H9 (cell line): ENCODE results near the gene AP3S2. TPM values are rescaled to one million over a fixed set of nuclear protein-coding genes. Genes with fewer than 3 reads are reported as not detected.

Source experiments
- DNase-seq: peaks from one replicate; pipeline ENCODE4 v3.0.0-alpha.2; 2017
- H2AFZ ChIP-seq: one replicate; pipeline ENCODE4 v1.6.1; 2013; ENCODE audit warnings: mild to moderate bottlenecking, low read length, control low read depth, moderate library complexity
- H2AK5ac ChIP-seq: 2 replicates; pipeline ENCODE4 v1.6.1; 2013; ENCODE audit warnings: low read length, control low read depth, mixed read lengths; ENCODE audit not compliant: insufficient read length
- H2BK120ac ChIP-seq: one replicate; pipeline ENCODE4 v1.6.1; 2013; ENCODE audit warnings: low read depth, mild to moderate bottlenecking, low read length, control low read depth, inconsistent platforms; ENCODE audit not compliant: poor library complexity, severe bottlenecking
- H2BK12ac ChIP-seq: 2 replicates; pipeline ENCODE4 v1.6.1; 2013; ENCODE audit warnings: low read length, control low read depth, mixed read lengths, low read depth; ENCODE audit not compliant: insufficient read length
- H2BK15ac ChIP-seq: 2 replicates; pipeline ENCODE4 v1.6.1; 2013; ENCODE audit warnings: low read depth, low read length, control low read depth
- H2BK20ac ChIP-seq: one replicate; pipeline ENCODE4 v1.6.1; 2013; ENCODE audit warnings: low read depth, mild to moderate bottlenecking, low read length, control low read depth, inconsistent platforms; ENCODE audit not compliant: poor library complexity, severe bottlenecking
- H2BK5ac ChIP-seq: 2 replicates; pipeline ENCODE4 v1.6.1; 2013; ENCODE audit warnings: low read length, control low read depth, mixed read lengths; ENCODE audit not compliant: insufficient read length
- H3K14ac ChIP-seq: 2 replicates; pipeline ENCODE4 v1.6.1; 2013; ENCODE audit warnings: low read length, control low read depth; ENCODE audit not compliant: insufficient read depth
- H3K18ac ChIP-seq: 2 replicates; pipeline ENCODE4 v1.6.1; 2013; ENCODE audit warnings: low read depth, mild to moderate bottlenecking, mixed read lengths, low read length, control low read depth; ENCODE audit not compliant: insufficient read length
- H3K23ac ChIP-seq: 2 replicates; pipeline ENCODE4 v1.6.1; 2013; ENCODE audit warnings: low read length, control low read depth, mixed read lengths, low read depth; ENCODE audit not compliant: insufficient read length
- H3K23me2 ChIP-seq: 2 replicates; pipeline ENCODE4 v1.6.1; 2013; ENCODE audit warnings: low read depth, mild to moderate bottlenecking, mixed read lengths, low read length, control low read depth; ENCODE audit not compliant: insufficient read length, poor library complexity, severe bottlenecking
- H3K27ac ChIP-seq: 2 replicates; pipeline ENCODE4 v1.5.1; 2013; ENCODE audit warnings: low read length, control low read depth, mixed read lengths, low read depth; ENCODE audit not compliant: insufficient read length
- H3K27me3 ChIP-seq: 2 replicates; pipeline ENCODE4 v1.6.1; 2013; ENCODE audit warnings: low read length, control low read depth, inconsistent platforms; ENCODE audit not compliant: insufficient read depth
- H3K4ac ChIP-seq: 2 replicates; pipeline ENCODE4 v1.6.1; 2013; ENCODE audit warnings: low read depth, mild to moderate bottlenecking, control low read depth, inconsistent platforms, low read length, moderate library complexity
- H3K4me1 ChIP-seq: 2 replicates; pipeline ENCODE4 v1.6.1; 2013; ENCODE audit warnings: low read length, control low read depth, inconsistent platforms; ENCODE audit not compliant: insufficient read depth
- H3K4me2 ChIP-seq: 2 replicates; pipeline ENCODE4 v1.6.1; 2013; ENCODE audit warnings: low read length, control low read depth, mixed read lengths; ENCODE audit not compliant: insufficient read length, insufficient read depth
- H3K56ac ChIP-seq: 2 replicates; pipeline ENCODE4 v1.6.1; 2013; ENCODE audit warnings: low read depth, mild to moderate bottlenecking, mixed read lengths, low read length, control low read depth; ENCODE audit not compliant: insufficient read length
- H3K79me1 ChIP-seq: 2 replicates; pipeline ENCODE4 v1.6.1; 2013; ENCODE audit warnings: low read depth, mild to moderate bottlenecking, moderate library complexity, low read length, control low read depth, inconsistent platforms; ENCODE audit not compliant: insufficient read depth, poor library complexity, severe bottlenecking
- H3K79me2 ChIP-seq: 2 replicates; pipeline ENCODE4 v1.6.1; 2013; ENCODE audit warnings: low read length, control low read depth, inconsistent platforms; ENCODE audit not compliant: insufficient read depth
- H3K9ac ChIP-seq: 2 replicates; pipeline ENCODE4 v1.6.1; 2013; ENCODE audit warnings: low read length, control low read depth, mixed read lengths; ENCODE audit not compliant: insufficient read length; ENCODE audit errors: extremely low read depth
- H3K9me3 ChIP-seq: one replicate; pipeline ENCODE4 v1.6.1; 2013; ENCODE audit warnings: low read depth, low read length, inconsistent platforms; ENCODE audit not compliant: control insufficient read depth
- H3T11ph ChIP-seq: one replicate; pipeline ENCODE4 v1.6.1; 2013; ENCODE audit warnings: mild to moderate bottlenecking, low read length, control low read depth, inconsistent platforms
- H4K20me1 ChIP-seq: one replicate; pipeline ENCODE4 v1.6.1; 2013; ENCODE audit not compliant: control insufficient read depth, insufficient read length, insufficient read depth
- H4K5ac ChIP-seq: 2 replicates; pipeline ENCODE4 v1.6.1; 2013; ENCODE audit warnings: low read depth, mild to moderate bottlenecking, mixed read lengths, low read length, control low read depth; ENCODE audit not compliant: insufficient read length
- H4K8ac ChIP-seq: replicated peaks from 2 replicates; pipeline ENCODE4 v1.6.1; 2013; ENCODE audit warnings: low read length, control low read depth, mixed read lengths, low read depth; ENCODE audit not compliant: insufficient read length
- H4K91ac ChIP-seq: 2 replicates; pipeline ENCODE4 v1.6.1; 2013; ENCODE audit warnings: low read depth, mild to moderate bottlenecking, moderate library complexity, mixed read lengths, low read length, control low read depth; ENCODE audit not compliant: insufficient read length
- H3K27ac Mint-ChIP-seq, 3 experiments: 2 replicates in 2 of 3; 3 replicates in 1 of 3; pipeline ENCODE4 v1.8.0; 2020 to 2021; ENCODE audit warnings: mixed read lengths in 3 of 3, mild to moderate bottlenecking in 1 of 3, moderate library complexity in 1 of 3
- H3K27me3 Mint-ChIP-seq: 2 replicates; pipeline ENCODE4 v1.8.0; 2021; ENCODE audit warnings: low read depth, mild to moderate bottlenecking, moderate library complexity, mixed read lengths
- H3K36me3 Mint-ChIP-seq, 3 experiments: 2 replicates in 2 of 3; 3 replicates in 1 of 3; pipeline ENCODE4 v1.8.0; 2020 to 2021; ENCODE audit warnings: low read depth in 3 of 3, mixed read lengths in 3 of 3; ENCODE audit not compliant: insufficient read depth in 1 of 3
- H3K4me1 Mint-ChIP-seq, 2 experiments: 2 replicates each; pipeline ENCODE4 v1.8.0; 2020; ENCODE audit warnings: mixed read lengths in 2 of 2
- H3K4me3 Mint-ChIP-seq, 2 experiments: 2 replicates in 1 of 2; 3 replicates in 1 of 2; pipeline ENCODE4 v1.8.0; 2020 to 2021; ENCODE audit warnings: mild to moderate bottlenecking in 2 of 2, mixed read lengths in 2 of 2, moderate library complexity in 1 of 2
- H3K9me3 Mint-ChIP-seq, 2 experiments: 2 replicates in 1 of 2; 3 replicates in 1 of 2; pipeline ENCODE4 v1.8.0; 2020; ENCODE audit warnings: mild to moderate bottlenecking in 2 of 2, mixed read lengths in 2 of 2, moderate library complexity in 1 of 2
- CTCF ChIP-seq: fragments of 200-600 bp; sonication (generic); conservative IDR thresholded peaks from 3 replicates; pipeline ENCODE4 v1.8.0; 2021; ENCODE audit warnings: antibody characterized with exemption, mild to moderate bottlenecking
- WGBS: extraction: QIAGEN DNeasy Blood & Tissue Kit; methylation state at CpG from one replicate; pipeline ENCODE4 v1.1.7; 2013; ENCODE audit warnings: missing lambda C conversion rate, low lambda C conversion rate, mixed read lengths; ENCODE audit not compliant: insufficient read length; ENCODE audit errors: extremely low coverage; 5-methylcytosine and 5-hydroxymethylcytosine counted together
- total RNA-seq: library from RNA; stranded (reverse); gene quantifications from 2 replicates; pipeline ENCODE4 v1.2.1, GENCODE V29; 2021

AP3S2 gene
- total RNA-seq, 1 experiment from 2014 or later: 33.9 TPM

DNA sequence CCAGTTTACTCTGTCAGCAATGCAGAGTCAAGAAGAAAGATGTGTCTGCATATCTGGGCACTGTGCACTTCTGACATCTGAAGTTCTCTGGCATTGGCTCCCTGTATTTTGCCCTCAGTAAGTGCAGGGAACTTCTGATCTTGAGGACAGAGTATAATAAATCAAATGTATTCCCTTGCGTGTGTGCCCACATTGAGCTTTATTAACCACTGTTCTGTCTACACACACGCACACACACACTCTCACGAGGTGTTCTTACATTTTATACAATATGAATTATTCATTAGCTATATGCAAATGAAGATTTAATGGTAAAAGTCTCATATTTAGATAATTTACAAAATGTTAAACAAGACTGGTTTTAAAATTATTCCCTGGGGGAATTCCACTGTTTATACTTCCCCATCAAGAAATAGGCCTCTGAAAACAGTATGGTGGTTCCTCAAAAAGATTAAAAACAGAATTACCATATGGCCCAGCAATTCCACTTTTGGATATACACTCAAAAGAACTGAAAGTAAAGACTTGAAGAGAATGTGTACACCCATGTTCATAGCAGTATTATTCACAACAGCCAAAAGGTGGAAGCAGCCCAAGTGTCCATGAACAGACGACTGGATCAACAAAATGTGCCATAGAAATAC lies 54.5 kb downstream of the AP3S2 start:
- Histone ChIP-seq H3K4me2 (no peak overlapping the region), H3T11ph (no peak overlapping the region), H4K20me1 (no peaks in the 10 kb centered on the region), H2AFZ (no peak overlapping the region), H4K8ac (no peak overlapping the region), H3K9me3 (no peaks in the 10 kb centered on the region), H3K4me1 (no peaks in the 10 kb centered on the region), H4K5ac (no peak overlapping the region), H2BK20ac (no peak overlapping the region), H3K27me3 (no peaks in the 10 kb centered on the region), H3K18ac (no peak overlapping the region), H2BK120ac (no peak overlapping the region), H2AK5ac (no peak overlapping the region), H3K79me1 (no peaks in the 10 kb centered on the region), H4K91ac (no peak overlapping the region), H3K14ac (no peak overlapping the region), H3K79me2 (no peaks in the 10 kb centered on the region), H3K9ac (no peak overlapping the region), H3K56ac (no peak overlapping the region), H2BK5ac (no peak overlapping the region), H3K23me2 (no peaks in the 10 kb centered on the region), H2BK12ac (no peak overlapping the region), H3K4ac (no peak overlapping the region), H3K23ac (no peak overlapping the region), H2BK15ac (no peak overlapping the region), H3K27ac (no peak overlapping the region)
- H3K27me3 Mint-ChIP-seq: no peaks in the 10 kb centered on the region
- H3K27ac Mint-ChIP-seq: no peak overlapping the region
- no CpG with 5 or more reads among the region's 4 CpGs for WGBS
- H3K4me3 Mint-ChIP-seq: no peak overlapping the region
- no peak for TF ChIP-seq CTCF
- H3K36me3 Mint-ChIP-seq: peaks cover 3 to 37% (median 24%) of the 10 kb centered on the region in 3 experiments; a peak in 6 of 7 replicates
- no peaks in the 10 kb centered on the region for H3K4me1 Mint-ChIP-seq
- no peak for DNase-seq
- H3K9me3 Mint-ChIP-seq: no peaks in the 10 kb centered on the region
